A673 (cell line): ENCODE measurements around the gene C1orf115. TPM values are rescaled to one million over a fixed set of nuclear protein-coding genes. Genes with fewer than 3 reads are reported as not detected.
A peak's percentile ranks its signal among the peaks of the same experiment; 100 is the strongest.

ENCODE experiments used
- BruUV-seq: library from RNA; stranded (reverse); fragments of 400-500 nt; replicated peaks from 2 replicates; lab custom pipeline; 2021; lab: Mats Ljungman, UMichigan
- CTCF ChIA-PET: fragments of 300-600 bp; sonication (Branson Sonifier 250); formaldehyde crosslinking; loops from one replicate; lab custom pipeline; 2022; ENCODE audit warnings: antibody characterized with exemption; lab: Charles Lee
- POLR2A ChIA-PET: fragments of 300-600 bp; sonication (Branson Sonifier 250); formaldehyde crosslinking; loops from one replicate; lab custom pipeline; 2022; ENCODE audit warnings: antibody characterized with exemption; ENCODE audit not compliant: low non-redundant PET; lab: Charles Lee
- DNase-seq: peaks from one replicate; pipeline ENCODE4 v3.0.0-alpha.2; 2015; ENCODE audit warnings: low spot score
- H3K27ac ChIP-seq: fragments of 200-600 bp; sonication (generic); 2 replicates; pipeline ENCODE4 v1.5.1; 2016; ENCODE audit warnings: mixed run types, low read depth, mild to moderate bottlenecking, mixed read lengths, antibody characterized with exemption, low read length; ENCODE audit not compliant: poor library complexity, severe bottlenecking
- H3K27me3 ChIP-seq: fragments of 200-600 bp; sonication (generic); replicated peaks from 2 replicates; pipeline ENCODE4 v1.6.1; 2017; ENCODE audit warnings: mixed run types, low read depth, mild to moderate bottlenecking, mixed read lengths, antibody characterized with exemption, low read length; ENCODE audit not compliant: insufficient read depth, poor library complexity
- H3K36me3 ChIP-seq: fragments of 200-600 bp; sonication (generic); 2 replicates; pipeline ENCODE4 v1.6.1; 2016; ENCODE audit warnings: mixed run types, mild to moderate bottlenecking, mixed read lengths, antibody characterized with exemption, low read length; ENCODE audit not compliant: insufficient read depth, poor library complexity, severe bottlenecking
- H3K4me1 ChIP-seq: fragments of 200-600 bp; sonication (generic); 2 replicates; pipeline ENCODE4 v1.6.1; 2017; ENCODE audit warnings: mixed run types, mild to moderate bottlenecking, mixed read lengths, antibody characterized with exemption, low read length; ENCODE audit not compliant: insufficient read depth, poor library complexity, severe bottlenecking
- H3K4me3 ChIP-seq: fragments of 200-600 bp; sonication (generic); 2 replicates; pipeline ENCODE4 v1.5.1; 2016; ENCODE audit warnings: low read depth, mixed run types, mild to moderate bottlenecking, mixed read lengths, low read length; ENCODE audit not compliant: poor library complexity, severe bottlenecking
- H3K9me3 ChIP-seq: fragments of 200-600 bp; sonication (generic); 2 replicates; pipeline ENCODE4 v1.6.1; 2016; ENCODE audit warnings: mixed run types, low read depth, mild to moderate bottlenecking, mixed read lengths, antibody characterized with exemption, low read length; ENCODE audit not compliant: poor library complexity, severe bottlenecking
- EZH2 ChIP-seq: fragments of 200-600 bp; sonication (generic); IDR thresholded peaks from 2 replicates; pipeline ENCODE4 v1.6.1; 2017; ENCODE audit warnings: borderline replicate concordance, low read depth, mild to moderate bottlenecking, mixed read lengths, antibody characterized with exemption, low read length; ENCODE audit not compliant: poor library complexity, severe bottlenecking
- intact Hi-C: fragments of 100-400 bp; cut with micrococcal nuclease; formaldehyde crosslinking; loops from one replicate; pipeline ENCODE4 v1.10.0; 2022; ENCODE audit not compliant: unreplicated experiment
- total RNA-seq: library from RNA; stranded (reverse); gene quantifications from 2 replicates; pipeline ENCODE4 v1.2.3, GENCODE V29; 2021
- TF ChIP-seq, protein P1 (sequence below): fragments of 300-800, 200-600 bp; sonication (generic); conservative IDR thresholded peaks from 2 replicates; pipeline ENCODE4 v1.5.1; 2017; ENCODE audit warnings: low read depth, mild to moderate bottlenecking, antibody characterized with exemption, low read length, moderate library complexity, mixed read lengths

Gene C1orf115
- total RNA-seq, 1 experiment from 2014 or later, result 0.11 TPM

DNA sequence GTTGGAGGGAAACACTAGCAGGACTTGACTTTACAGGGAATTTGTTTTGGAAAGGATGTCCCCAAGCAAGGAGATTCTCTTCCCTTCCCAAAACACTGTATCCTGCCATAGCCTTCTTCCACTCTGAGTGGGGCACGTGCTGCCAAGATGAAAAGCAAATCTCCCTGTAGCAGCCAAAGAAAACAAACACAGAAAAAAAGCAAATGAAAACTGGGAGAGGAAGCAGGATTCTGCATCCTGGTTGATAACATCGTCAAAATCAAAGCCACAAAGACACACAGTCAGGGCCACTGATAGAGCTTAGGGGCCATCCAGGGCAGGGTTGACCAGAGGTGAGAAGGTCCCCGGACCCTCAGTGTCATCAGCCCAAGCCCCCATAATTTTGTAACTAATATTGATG, 42.0 kb downstream of the C1orf115 start:
- no peak for DNase-seq
- Histone ChIP-seq H3K36me3 (no peaks in the 10 kb centered on the region), H3K27ac (no peak overlapping the region), H3K9me3 (no peaks in the 10 kb centered on the region), H3K27me3 (no peaks in the 10 kb centered on the region), H3K4me3 (no peak overlapping the region), H3K4me1 (no peaks in the 10 kb centered on the region)
- BruUV-seq, result no TSS peak
- ChIA-PET CTCF (no interaction called here), POLR2A (no interaction called here)
- intact Hi-C loops, result loop anchor here (2.0 kb wide), 2 partner anchors 51 to 451 kb away; no protein-coding TSS in a partner anchor
- TF ChIP-seq EZH2, result no peak
- TF ChIP-seq, protein P1, sequence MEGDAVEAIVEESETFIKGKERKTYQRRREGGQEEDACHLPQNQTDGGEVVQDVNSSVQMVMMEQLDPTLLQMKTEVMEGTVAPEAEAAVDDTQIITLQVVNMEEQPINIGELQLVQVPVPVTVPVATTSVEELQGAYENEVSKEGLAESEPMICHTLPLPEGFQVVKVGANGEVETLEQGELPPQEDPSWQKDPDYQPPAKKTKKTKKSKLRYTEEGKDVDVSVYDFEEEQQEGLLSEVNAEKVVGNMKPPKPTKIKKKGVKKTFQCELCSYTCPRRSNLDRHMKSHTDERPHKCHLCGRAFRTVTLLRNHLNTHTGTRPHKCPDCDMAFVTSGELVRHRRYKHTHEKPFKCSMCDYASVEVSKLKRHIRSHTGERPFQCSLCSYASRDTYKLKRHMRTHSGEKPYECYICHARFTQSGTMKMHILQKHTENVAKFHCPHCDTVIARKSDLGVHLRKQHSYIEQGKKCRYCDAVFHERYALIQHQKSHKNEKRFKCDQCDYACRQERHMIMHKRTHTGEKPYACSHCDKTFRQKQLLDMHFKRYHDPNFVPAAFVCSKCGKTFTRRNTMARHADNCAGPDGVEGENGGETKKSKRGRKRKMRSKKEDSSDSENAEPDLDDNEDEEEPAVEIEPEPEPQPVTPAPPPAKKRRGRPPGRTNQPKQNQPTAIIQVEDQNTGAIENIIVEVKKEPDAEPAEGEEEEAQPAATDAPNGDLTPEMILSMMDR, result no peak

DNA sequence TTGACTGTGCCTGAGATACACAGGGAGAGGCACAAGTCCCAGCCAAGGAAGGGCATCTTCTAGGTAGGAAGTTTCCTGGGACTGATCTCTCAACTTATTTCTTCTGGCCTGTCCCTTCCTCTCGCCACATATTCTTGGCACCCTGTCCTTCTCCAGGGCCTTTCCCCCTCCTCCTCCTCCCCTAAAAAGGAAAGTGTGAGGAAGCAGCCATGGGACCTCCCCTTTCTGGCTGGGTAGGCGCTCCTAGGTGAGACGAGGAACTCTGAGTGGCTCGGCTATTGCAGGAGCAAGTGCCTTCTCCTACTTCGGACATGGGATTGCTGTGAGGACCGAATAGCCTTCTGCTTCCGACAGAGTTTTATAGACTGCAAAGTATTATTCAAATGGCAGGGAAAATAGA, 42.5 kb downstream of the C1orf115 start:
- H3K36me3 ChIP-seq, result no peaks in the 10 kb centered on the region
- intact Hi-C loops, result loop anchor here (2.0 kb wide), 2 partner anchors 52 to 452 kb away; no protein-coding TSS in a partner anchor
- H3K4me3 ChIP-seq, result no peak overlapping the region
- DNase-seq, result no peak
- no peaks in the 10 kb centered on the region for H3K4me1 ChIP-seq
- H3K27ac ChIP-seq, result no peak overlapping the region
- CTCF ChIA-PET, result interaction anchor here (0.6 to 2.0 kb wide), 12 partner anchors 15 to 790 kb away, joined by 3 to 19 read pairs (median 6); partner anchors contain the start of gene MTARC2
- no TSS peak for BruUV-seq
- no peaks in the 10 kb centered on the region for H3K9me3 ChIP-seq
- POLR2A ChIA-PET, result no interaction called here
- TF ChIP-seq, protein P1, result no peak
- TF ChIP-seq EZH2, result no peak
- H3K27me3 ChIP-seq, result no peaks in the 10 kb centered on the region

DNA sequence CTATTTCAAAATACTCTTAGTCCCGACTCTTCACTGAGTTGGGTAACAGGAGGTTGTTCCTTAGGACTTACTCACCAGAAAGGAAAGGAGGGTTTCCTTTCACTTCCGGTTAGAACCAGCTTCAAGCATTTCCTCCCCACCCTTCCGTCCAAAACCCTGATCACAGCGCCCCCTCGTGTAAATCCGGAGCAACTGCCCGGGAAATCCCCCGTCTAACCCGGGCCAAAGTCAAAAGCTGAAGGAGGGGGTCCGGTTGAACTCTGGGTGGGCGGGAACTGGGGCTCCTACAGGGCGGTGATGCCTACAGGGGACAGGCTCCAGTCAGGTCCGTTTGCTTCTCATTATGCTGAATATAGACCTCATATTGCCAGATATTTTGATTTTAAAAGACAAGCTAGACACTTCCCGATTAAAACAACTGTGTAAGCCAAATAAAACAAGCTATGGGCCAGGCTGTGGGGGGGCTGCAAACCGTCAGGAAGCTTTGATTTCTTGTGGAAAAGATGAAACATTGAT, 43.0 kb downstream of the C1orf115 start:
- no peaks in the 10 kb centered on the region for H3K27me3 ChIP-seq
- no TSS peak for BruUV-seq
- intact Hi-C loops, result loop anchor here (2.0 kb wide), 2 partner anchors 52 to 452 kb away; no protein-coding TSS in a partner anchor
- H3K27ac ChIP-seq, result no peak overlapping the region
- peak; percentile 86 for DNase-seq
- no peaks in the 10 kb centered on the region for H3K36me3 ChIP-seq
- H3K4me3 ChIP-seq, result no peak overlapping the region
- CTCF ChIA-PET, result interaction anchor here (0.6 to 2.0 kb wide), 12 partner anchors 15 to 790 kb away, joined by 3 to 19 read pairs (median 6); partner anchors contain the start of gene MTARC2
- POLR2A ChIA-PET, result no interaction called here
- no peaks in the 10 kb centered on the region for H3K9me3 ChIP-seq
- TF ChIP-seq EZH2, result no peak
- TF ChIP-seq, protein P1, result peak; percentile 92
- H3K4me1 ChIP-seq, result no peaks in the 10 kb centered on the region
